Epithelial cell of esophagus (primary cell): ENCODE data around the gene TLE1.
"Not testable (repeated sequence)": the region's sequence is repeated elsewhere in the genome, so short reads cannot be mapped to it uniquely, and the experiment has no call there.

ENCODE experiments used
- DNase-seq: peaks from one replicate; pipeline ENCODE4 v3.0.0; 2010; ENCODE audit warnings: low read depth
- H3K4me3 ChIP-seq: 2 replicates; pipeline ENCODE4 v1.5.1; 2011; ENCODE audit warnings: mild to moderate bottlenecking, low read length, control low read depth
- CTCF ChIP-seq: IDR thresholded peaks from 2 replicates; pipeline ENCODE4 v1.5.1; 2011; ENCODE audit warnings: low read depth, mild to moderate bottlenecking, low read length, control low read depth, inconsistent platforms; ENCODE audit not compliant: insufficient read depth; ENCODE audit errors: missing control alignments

Gene TLE1

GRCh38 chr9:81693671-81694378, 4.5 kb upstream of the TLE1 start:
- TF ChIP-seq CTCF: no peak
- no peak overlapping the region for H3K4me3 ChIP-seq
- DNase-seq: no peak

- peak overlapping the region; percentile 57 for H3K4me3 ChIP-seq
- DNase-seq: peak; percentile 94
- TF ChIP-seq CTCF: no peak
These were observed 1.0 kb upstream of the TLE1 start for GRCh38 chr9:81690251-81690851.

- DNase-seq: not testable (repeated sequence)
- peak overlapping the region; percentile 88 for H3K4me3 ChIP-seq
These were observed 329 bp downstream of the TLE1 start for GRCh38 chr9:81689093-81689342.

GRCh38 chr9:81688262-81689092, 870 bp downstream of the TLE1 start:
- peak; percentile 82 for DNase-seq
- peak overlapping the region; percentile 88 for H3K4me3 ChIP-seq

GRCh38 chr9:81687521-81688261, 1.7 kb downstream of the TLE1 start:
- TF ChIP-seq CTCF: no peak
- DNase-seq: peak; percentile 40
- peak overlapping the region; percentile 88 for H3K4me3 ChIP-seq

- peak overlapping the region; percentile 88 for H3K4me3 ChIP-seq
- peak; percentile 88 for DNase-seq
- TF ChIP-seq CTCF: peak; percentile 52
These were observed 2.5 kb downstream of the TLE1 start for GRCh38 chr9:81686614-81687520.

GRCh38 chr9:81685763-81686613, 3.4 kb downstream of the TLE1 start:
- peak; percentile 14 for DNase-seq
- peak; percentile 22 for TF ChIP-seq CTCF
- peak overlapping the region; percentile 88 for H3K4me3 ChIP-seq
